Right kidney (tissue), 1 donor: ENCODE results near the gene TMEM181.
"Not testable (repeated sequence)": the region's sequence is repeated elsewhere in the genome, so short reads cannot be mapped to it uniquely, and the experiment has no call there.

Experiments used
- DNase-seq: peaks from one replicate; pipeline ENCODE4 v3.0.0-alpha.2; 2016

Gene TMEM181

GRCh38 chr6:158642097-158642601 is 82.3 kb downstream of the TMEM181 start:
- DNase-seq: no peak

GRCh38 chr6:158643836-158644230 is 83.9 kb downstream of the TMEM181 start:
- no peak for DNase-seq

- peak; percentile 97 for DNase-seq
These were observed 84.6 kb downstream of the TMEM181 start, which contains the start of gene DYNLT1 for GRCh38 chr6:158644231-158645063. DYNLT1 (minus strand) TSS chr6:158644743; CDS start chr6:158644708, 35 bp downstream.

GRCh38 chr6:158645064-158646022 is 85.5 kb downstream of the TMEM181 start:
- no peak for DNase-seq

DNA sequence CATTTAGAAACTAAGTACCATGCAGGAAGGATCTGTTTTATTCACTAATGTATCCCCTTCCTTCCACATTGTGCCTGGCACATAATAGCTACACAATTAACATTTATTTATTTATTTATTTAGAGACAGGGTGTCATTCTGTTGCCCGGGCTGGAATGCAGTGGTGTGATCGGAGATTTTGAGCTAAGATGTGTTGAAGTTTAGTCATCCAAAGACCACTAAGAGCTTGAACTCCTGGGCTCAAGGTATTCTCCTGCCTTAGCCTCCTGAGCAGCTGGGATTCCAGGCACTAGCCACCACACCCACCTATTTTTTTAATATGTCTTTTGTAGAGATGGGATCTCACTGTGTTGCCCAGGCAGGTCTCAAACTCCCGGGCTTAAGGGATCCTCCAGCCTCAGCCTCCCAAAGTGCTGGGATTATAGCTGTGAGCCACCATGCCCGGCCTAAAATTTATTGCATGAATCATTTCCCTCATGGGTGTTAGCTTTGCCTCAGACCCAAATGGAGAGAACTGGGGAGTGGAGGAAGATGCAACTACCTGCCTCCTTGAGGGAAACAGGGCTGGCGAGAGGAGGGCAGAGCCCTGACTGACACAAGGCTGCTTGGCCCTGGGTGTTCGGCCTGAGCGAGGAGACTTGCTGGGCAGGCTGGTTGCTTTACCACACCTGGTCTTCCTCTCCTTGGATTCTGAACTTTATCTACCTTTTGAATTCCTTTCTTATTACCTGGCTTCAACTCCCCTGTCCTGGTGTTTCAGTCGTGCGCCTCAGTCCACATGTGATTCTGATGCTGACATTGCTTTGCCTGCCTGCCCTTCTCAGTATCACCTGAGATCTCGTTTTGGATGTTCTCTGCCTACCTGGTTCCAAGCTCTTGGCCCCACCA is 86.4 kb downstream of the TMEM181 start:
- DNase-seq: no peak

DNA sequence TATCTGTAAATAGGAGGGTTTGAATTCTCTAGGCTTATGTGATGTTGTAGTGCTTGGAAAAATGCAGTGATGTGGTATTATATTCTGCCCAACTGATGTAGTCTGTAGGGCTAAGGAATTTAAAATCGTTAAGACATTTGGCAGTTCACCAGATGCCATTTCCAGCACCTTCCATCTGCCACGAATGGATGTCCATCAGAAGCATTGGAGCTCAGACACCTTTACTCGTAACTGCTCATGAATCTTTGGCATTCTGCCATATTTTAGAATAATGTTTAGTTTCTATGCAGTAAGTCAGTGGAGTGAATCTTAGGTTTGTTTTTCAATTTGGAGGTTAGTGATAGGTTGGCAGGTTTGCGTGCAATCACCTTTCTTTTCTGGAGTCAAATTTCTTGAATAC is 87.6 kb downstream of the TMEM181 start:
- DNase-seq: no peak

- DNase-seq: no peak
These were observed 88.8 kb downstream of the TMEM181 start for GRCh38 chr6:158648682-158649131.

DNA sequence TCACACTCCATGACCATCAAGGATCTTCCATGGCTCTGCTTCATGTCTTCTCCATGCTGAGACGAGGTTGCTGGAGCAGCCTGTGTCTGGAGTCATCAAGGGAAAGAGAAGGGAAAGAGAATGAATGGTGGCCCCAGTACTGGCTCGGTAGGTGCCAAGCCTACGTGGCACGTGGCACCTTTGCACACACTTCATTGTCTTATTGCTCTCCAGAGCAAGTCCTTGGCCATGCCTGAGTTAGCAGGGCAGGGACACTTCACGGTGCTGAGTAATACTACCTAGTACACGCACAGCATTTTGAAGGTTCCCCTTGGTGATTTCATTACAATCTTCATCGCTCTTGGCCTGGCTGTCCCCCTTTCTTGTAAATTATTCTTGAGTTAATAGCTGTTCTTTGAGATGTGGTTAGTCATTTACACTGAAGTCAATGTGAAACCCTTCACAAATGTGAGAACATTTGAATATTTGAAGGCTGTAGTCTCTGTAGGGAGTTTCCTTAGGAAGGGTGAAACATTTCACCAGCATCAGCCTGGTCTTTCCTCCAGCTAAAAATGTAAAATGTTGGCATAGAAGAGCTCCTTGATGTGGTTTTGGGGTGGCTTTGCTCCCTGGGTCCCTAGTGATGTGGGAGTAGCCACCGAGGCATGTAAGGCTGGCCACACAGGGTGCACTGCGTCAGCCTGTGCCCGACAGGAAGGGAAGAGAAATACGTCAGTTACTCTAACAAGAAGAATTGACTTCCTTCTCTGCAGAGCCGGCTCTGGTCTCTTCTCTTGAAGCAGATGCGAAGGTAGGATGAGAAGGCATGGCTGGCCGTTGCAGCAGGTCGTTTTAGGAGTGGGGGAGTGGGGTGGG is 89.6 kb downstream of the TMEM181 start, which contains the start of gene SYTL3:
TSS of gene SYTL3 (plus strand) at position 766 of the 855 bp plus-strand sequence. CDS start 13,215 bp downstream, outside the sequence.
- DNase-seq: peak; percentile 38

DNA sequence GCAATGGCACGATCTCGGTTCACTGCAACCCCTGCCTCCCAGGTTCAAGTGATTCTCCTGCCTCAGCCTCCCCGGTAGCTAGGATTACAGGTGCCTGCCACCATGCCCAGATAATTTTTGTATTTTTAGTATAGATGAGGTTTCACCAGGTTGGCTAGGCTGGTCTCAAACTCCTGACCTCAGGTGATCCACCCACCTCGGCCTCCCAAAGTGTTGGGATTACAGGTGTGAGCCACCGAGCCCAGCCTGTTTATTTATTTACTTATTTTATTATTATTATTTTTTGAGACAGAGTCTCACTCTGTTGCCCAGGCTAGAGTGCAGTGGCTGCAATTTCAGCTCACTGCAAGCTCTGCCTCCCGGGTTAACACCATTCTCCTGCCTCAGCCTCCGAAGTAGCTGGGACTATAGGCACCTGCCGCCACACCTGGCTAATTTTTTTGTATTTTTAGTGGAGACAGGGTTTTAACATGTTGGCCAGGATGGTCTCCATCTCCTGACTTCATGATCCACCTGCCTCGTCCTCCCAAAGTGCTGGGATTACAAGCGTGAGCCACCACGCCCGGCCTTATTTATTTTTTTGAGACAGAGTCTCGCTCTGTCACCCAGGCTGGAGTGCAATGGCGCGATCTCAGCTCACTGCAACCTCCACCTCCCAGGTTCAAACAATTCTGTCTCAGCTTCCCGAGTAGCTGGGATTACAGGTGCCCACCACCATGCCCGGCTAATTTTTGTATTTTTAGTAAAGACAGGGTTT is 92.3 kb downstream of the TMEM181 start:
- DNase-seq: not testable (repeated sequence)

- no peak for DNase-seq
These were observed 93.9 kb downstream of the TMEM181 start for GRCh38 chr6:158653577-158654354.

- peak; percentile 31 for DNase-seq
These were observed 94.6 kb downstream of the TMEM181 start for GRCh38 chr6:158654498-158654897.

GRCh38 chr6:158654960-158655489 is 95.1 kb downstream of the TMEM181 start:
- DNase-seq: no peak

DNA sequence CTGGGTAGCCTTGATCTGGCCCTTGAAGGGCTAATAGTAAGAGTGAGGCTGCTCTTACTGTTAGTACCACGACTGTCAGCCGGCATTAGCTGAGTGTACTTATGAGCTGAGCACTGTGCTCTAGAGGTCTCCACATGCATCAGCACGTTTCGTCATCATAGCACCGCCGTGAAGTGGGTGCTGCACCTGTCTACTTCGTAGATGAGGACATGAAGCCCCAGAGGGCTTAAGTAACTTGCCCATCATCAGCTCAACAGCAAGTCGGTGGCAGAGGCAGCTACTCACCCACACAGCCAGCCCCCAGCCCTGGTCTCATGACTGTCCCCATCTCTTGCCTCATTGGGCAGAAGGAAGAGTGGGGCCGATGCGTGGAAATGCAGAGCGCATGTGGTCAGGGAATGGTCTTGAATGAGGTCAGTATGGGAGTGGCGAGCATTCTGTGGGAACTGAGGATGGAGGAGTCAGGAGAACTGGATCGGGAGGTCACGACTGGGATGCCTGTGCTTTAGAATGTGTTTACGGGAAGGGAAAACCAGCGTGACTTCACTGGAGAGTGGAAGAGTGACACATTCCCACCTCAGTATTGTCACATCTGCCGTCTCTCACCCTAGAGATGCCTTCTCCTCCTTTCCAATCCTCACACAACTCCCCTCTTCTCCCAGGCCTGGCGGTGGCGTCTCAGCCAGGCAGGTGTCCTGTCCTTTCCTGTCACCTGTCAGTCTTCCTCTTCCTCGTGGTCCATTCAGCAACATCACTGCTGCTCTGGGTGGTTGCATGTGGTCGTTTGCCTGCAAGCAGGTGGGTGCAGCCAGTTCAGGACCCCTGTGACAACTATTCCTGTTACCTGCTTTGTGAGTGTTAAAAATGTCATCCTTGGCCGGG is 95.9 kb downstream of the TMEM181 start:
- DNase-seq: no peak

DNA sequence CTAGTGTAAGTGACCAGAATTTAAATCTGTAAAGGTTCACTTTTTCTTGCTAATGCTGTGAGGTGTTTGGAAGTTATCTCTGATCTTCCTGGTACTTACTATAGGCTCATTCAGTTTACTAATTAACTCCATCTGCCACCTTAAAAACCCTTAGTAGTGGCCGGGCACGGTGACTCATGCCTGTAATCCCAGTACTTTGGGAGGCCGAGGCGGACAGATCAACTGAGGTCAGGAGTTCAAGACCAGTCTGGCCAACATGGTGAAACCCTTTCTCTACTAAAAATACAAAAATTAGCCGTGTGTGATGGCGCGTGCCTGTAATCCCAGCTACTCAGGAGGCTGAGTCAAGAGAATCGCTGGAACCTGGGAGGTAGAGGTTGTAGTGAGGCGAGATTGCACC is 97.1 kb downstream of the TMEM181 start:
- DNase-seq: not testable (repeated sequence)

DNA sequence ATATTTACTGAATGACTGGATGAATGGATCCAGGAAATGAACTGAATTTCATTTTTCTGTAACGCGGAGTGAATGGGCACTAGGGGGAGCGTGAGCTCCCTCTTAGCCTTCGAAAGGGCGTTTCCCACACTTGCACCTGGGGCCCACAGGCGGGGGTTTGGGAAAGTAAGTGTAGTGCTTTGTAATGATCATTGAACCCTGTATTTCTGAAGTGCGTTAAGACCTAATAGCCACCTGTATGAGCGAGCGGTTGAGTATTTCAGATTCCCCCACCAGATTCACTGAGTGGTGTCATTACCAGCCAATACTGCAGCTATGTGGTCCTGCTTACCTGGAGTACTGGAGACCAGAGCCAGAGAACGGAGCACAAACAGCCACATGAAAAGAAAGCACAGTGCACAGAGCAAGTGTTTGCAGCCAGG is 100.5 kb downstream of the TMEM181 start:
- no peak for DNase-seq

- DNase-seq: no peak
These were observed 101.3 kb downstream of the TMEM181 start for GRCh38 chr6:158661156-158661685.

GRCh38 chr6:158662607-158662953 is 102.7 kb downstream of the TMEM181 start:
- no peak for DNase-seq
